ENCODE results near the gene AMH. TPM values are rescaled to one million over a fixed set of nuclear protein-coding genes. Genes with fewer than 3 reads are reported as not detected.

AMH gene
- total and polyA plus RNA-seq, 2 of the 13 experiments (the other 11 are each of a cell fraction or from before 2014, with no cell fraction given): 0.03 to 0.18 TPM

DNA sequence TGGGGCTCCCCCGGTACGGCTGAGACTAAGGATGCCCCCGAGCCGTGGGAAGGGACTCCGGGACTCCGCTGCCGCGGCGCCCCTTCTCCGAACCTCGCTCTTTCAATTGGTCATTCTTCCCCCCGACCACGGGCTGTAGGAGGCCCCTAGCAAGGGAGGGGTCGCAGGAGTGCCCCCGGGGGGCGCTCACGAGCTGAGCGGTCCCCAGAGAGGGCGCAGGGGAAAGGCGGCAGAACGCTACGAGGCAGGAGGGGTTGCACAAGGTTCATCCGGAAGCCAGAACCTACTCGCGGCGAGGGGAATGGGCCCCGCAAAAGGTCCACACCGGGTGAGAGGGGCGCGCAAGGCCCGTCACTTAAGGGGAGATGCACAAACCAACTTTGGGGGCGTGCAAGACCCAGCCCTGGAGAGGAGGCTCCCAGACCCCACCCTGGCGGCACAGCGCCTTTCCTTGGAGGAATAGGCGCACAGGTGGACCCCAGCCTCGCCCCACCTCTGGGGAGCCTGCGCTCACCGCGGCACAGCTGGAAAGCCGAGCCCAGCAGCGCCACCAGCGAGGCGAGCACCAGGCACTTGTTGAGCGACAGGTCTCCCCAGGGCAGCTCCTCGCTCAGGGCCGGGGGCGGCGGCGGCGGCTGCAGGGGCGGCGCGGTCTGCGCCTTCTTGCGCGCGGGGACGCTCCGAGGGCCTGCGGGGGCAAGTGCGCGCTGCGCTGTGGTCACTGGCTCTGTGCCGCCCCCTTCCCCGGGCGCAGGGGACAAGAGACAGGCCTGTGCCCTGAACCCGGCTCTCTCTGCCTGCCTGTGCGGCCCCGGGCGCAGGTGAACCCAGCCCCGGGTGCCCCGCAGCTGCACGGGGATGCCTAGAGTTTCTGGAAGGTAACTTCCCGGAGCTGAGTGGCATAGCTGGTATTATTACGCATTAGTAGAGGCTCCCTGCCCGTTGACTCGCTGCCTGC, 4.3 kb downstream of the AMH start (continued):
- TF ChIP-seq, protein P1, sequence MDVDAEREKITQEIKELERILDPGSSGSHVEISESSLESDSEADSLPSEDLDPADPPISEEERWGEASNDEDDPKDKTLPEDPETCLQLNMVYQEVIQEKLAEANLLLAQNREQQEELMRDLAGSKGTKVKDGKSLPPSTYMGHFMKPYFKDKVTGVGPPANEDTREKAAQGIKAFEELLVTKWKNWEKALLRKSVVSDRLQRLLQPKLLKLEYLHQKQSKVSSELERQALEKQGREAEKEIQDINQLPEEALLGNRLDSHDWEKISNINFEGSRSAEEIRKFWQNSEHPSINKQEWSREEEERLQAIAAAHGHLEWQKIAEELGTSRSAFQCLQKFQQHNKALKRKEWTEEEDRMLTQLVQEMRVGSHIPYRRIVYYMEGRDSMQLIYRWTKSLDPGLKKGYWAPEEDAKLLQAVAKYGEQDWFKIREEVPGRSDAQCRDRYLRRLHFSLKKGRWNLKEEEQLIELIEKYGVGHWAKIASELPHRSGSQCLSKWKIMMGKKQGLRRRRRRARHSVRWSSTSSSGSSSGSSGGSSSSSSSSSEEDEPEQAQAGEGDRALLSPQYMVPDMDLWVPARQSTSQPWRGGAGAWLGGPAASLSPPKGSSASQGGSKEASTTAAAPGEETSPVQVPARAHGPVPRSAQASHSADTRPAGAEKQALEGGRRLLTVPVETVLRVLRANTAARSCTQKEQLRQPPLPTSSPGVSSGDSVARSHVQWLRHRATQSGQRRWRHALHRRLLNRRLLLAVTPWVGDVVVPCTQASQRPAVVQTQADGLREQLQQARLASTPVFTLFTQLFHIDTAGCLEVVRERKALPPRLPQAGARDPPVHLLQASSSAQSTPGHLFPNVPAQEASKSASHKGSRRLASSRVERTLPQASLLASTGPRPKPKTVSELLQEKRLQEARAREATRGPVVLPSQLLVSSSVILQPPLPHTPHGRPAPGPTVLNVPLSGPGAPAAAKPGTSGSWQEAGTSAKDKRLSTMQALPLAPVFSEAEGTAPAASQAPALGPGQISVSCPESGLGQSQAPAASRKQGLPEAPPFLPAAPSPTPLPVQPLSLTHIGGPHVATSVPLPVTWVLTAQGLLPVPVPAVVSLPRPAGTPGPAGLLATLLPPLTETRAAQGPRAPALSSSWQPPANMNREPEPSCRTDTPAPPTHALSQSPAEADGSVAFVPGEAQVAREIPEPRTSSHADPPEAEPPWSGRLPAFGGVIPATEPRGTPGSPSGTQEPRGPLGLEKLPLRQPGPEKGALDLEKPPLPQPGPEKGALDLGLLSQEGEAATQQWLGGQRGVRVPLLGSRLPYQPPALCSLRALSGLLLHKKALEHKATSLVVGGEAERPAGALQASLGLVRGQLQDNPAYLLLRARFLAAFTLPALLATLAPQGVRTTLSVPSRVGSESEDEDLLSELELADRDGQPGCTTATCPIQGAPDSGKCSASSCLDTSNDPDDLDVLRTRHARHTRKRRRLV (CRISPR knock-in tag; IDR thresholded peaks at IDR 0.05): no peak
- TF ChIP-seq, protein P2, sequence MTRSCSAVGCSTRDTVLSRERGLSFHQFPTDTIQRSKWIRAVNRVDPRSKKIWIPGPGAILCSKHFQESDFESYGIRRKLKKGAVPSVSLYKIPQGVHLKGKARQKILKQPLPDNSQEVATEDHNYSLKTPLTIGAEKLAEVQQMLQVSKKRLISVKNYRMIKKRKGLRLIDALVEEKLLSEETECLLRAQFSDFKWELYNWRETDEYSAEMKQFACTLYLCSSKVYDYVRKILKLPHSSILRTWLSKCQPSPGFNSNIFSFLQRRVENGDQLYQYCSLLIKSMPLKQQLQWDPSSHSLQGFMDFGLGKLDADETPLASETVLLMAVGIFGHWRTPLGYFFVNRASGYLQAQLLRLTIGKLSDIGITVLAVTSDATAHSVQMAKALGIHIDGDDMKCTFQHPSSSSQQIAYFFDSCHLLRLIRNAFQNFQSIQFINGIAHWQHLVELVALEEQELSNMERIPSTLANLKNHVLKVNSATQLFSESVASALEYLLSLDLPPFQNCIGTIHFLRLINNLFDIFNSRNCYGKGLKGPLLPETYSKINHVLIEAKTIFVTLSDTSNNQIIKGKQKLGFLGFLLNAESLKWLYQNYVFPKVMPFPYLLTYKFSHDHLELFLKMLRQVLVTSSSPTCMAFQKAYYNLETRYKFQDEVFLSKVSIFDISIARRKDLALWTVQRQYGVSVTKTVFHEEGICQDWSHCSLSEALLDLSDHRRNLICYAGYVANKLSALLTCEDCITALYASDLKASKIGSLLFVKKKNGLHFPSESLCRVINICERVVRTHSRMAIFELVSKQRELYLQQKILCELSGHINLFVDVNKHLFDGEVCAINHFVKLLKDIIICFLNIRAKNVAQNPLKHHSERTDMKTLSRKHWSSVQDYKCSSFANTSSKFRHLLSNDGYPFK (CRISPR knock-in tag; IDR thresholded peaks at IDR 0.05; ENCODE audit: borderline replicate concordance): 0 out of 2 replicates have a peak, but pooled peaks have one; percentile 69
- TF ChIP-seq SALL1 (CRISPR knock-in tag; IDR thresholded peaks at IDR 0.05) (peak; percentile 51), HOXA5 (CRISPR knock-in tag; IDR thresholded peaks at IDR 0.05) (peak; percentile 72; the same call in 1 of the 2 replicates), HDAC1 (CRISPR knock-in tag; IDR thresholded peaks at IDR 0.05) (peak; percentile 70; the same call in 1 of the 2 replicates), ZC3H13 (CRISPR knock-in tag; IDR thresholded peaks at IDR 0.05) (0 out of 2 replicates have a peak, but pooled peaks have one; percentile 55)
- TF ChIP-seq, protein P3, sequence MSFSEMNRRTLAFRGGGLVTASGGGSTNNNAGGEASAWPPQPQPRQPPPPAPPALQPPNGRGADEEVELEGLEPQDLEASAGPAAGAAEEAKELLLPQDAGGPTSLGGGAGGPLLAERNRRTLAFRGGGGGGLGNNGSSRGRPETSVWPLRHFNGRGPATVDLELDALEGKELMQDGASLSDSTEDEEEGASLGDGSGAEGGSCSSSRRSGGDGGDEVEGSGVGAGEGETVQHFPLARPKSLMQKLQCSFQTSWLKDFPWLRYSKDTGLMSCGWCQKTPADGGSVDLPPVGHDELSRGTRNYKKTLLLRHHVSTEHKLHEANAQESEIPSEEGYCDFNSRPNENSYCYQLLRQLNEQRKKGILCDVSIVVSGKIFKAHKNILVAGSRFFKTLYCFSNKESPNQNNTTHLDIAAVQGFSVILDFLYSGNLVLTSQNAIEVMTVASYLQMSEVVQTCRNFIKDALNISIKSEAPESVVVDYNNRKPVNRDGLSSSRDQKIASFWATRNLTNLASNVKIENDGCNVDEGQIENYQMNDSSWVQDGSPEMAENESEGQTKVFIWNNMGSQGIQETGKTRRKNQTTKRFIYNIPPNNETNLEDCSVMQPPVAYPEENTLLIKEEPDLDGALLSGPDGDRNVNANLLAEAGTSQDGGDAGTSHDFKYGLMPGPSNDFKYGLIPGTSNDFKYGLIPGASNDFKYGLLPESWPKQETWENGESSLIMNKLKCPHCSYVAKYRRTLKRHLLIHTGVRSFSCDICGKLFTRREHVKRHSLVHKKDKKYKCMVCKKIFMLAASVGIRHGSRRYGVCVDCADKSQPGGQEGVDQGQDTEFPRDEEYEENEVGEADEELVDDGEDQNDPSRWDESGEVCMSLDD (CRISPR knock-in tag; IDR thresholded peaks at IDR 0.05; ENCODE audit: borderline replicate concordance): peak; percentile 63; the same call in 1 of the 2 replicates
- TF ChIP-seq, protein P4, sequence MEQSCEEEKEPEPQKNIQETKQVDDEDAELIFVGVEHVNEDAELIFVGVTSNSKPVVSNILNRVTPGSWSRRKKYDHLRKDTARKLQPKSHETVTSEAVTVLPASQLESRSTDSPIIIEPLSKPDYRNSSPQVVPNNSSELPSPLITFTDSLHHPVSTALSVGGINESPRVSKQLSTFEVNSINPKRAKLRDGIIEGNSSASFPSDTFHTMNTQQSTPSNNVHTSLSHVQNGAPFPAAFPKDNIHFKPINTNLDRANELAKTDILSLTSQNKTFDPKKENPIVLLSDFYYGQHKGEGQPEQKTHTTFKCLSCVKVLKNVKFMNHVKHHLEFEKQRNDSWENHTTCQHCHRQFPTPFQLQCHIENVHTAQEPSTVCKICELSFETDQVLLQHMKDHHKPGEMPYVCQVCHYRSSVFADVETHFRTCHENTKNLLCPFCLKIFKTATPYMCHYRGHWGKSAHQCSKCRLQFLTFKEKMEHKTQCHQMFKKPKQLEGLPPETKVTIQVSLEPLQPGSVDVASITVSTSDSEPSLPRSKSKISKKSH (CRISPR knock-in tag; IDR thresholded peaks at IDR 0.05; ENCODE audit: borderline replicate concordance): no peak; the same call in 1 of the 2 replicates

Measured in HepG2 (cell line).